Kidney (tissue), 14 donors: Measurements from ENCODE around the gene TMEM61. TPM values are rescaled to one million over a fixed set of nuclear protein-coding genes. Genes with fewer than 3 reads are reported as not detected.

ENCODE experiments used
- DNase-seq, 5 donors: peaks; one replicate each; pipeline ENCODE4 v3.0.0-alpha.2; 2013 to 2020
- FAIRE-seq: peaks from 2 replicates; lab custom pipeline; 2012; peaks lifted over from hg19 to GRCh38; lab: Jason Lieb, UNC
- H3K27ac ChIP-seq, 2 donors: one replicate each; pipeline ENCODE4 v1.7.0; 2013; ENCODE audit warnings: low read depth in 2 of 2, low read length in 2 of 2, inconsistent platforms in 1 of 2
- H3K27me3 ChIP-seq: one replicate; pipeline ENCODE4 v1.7.1; 2013; ENCODE audit warnings: low read length, inconsistent platforms; ENCODE audit not compliant: control insufficient read depth, insufficient read depth
- H3K36me3 ChIP-seq, 3 donors: one replicate each; pipeline versions ENCODE4 v1.7.0 to v1.7.1; 2013; ENCODE audit warnings: low read length in 3 of 3, control low read depth in 1 of 3, inconsistent platforms in 1 of 3; ENCODE audit not compliant: insufficient read depth in 3 of 3, control insufficient read depth in 2 of 3
- H3K4me1 ChIP-seq, 3 donors: one replicate each; pipeline versions ENCODE4 v1.7.0 to v1.7.1; 2013; ENCODE audit warnings: low read length in 3 of 3, inconsistent platforms in 1 of 3, low read depth in 1 of 3; ENCODE audit not compliant: control insufficient read depth in 2 of 3, insufficient read depth in 2 of 3
- H3K4me3 ChIP-seq, 3 donors: one replicate each; pipeline versions ENCODE4 v1.7.0 to v1.8.1; 2013; ENCODE audit warnings: low read length in 3 of 3, control low read depth in 1 of 3, inconsistent platforms in 1 of 3
- H3K9ac ChIP-seq, 3 donors: one replicate each; pipeline versions ENCODE4 v1.7.0 to v1.7.1; 2013; ENCODE audit warnings: low read length in 3 of 3, control low read depth in 1 of 3, inconsistent platforms in 1 of 3
- H3K9me3 ChIP-seq, 3 donors: one replicate each; pipeline versions ENCODE4 v1.7.0 to v1.7.1; 2013; ENCODE audit warnings: low read length in 3 of 3, control low read depth in 1 of 3, inconsistent platforms in 1 of 3; ENCODE audit not compliant: control insufficient read depth in 2 of 3, insufficient read depth in 1 of 3
- CTCF ChIP-seq: IDR thresholded peaks from 3 replicates; pipeline ENCODE4 v1.5.1; 2012; ENCODE audit warnings: mild to moderate bottlenecking, moderate library complexity, borderline replicate concordance; ENCODE audit not compliant: insufficient read depth; ENCODE audit errors: extremely low read depth
- intact Hi-C: fragments of 100-400 bp; cut with DNase I; formaldehyde crosslinking; loops from one replicate; pipeline ENCODE4 v1.11.1; 2022
- polyA plus RNA-seq: library from polyadenylated mRNA; stranded (reverse); fragments of 350-450 nt; fragmentation: Illumina TruSeq; extraction: RNeasy Lipid Tissue Mini Kit (QIAGEN cat#74804); gene quantifications from one replicate; pipeline ENCODE4 v1.2.3, GENCODE V29; 2014; ENCODE audit warnings: low read depth, low replicate concordance; ENCODE audit not compliant: insufficient read depth
- total RNA-seq: library from RNA; stranded (reverse); fragmentation: NEBNext Ultra II Directional; extraction: Animal tissue kit (Norgen Biotek cat#: 25700); gene quantifications from one replicate; pipeline ENCODE4 v1.2.1, GENCODE V29; 2021
- donor health status: control.
- donor health status: control.
- donor health status: control.
- donor health status: control.
- donor health status: control.
- donor health status: DM: yes; HTN: yes; CAD: no.
- donor health status: Normal renal cell carcinoma (clear cell type).

The TMEM61 gene
- total and polyA plus RNA-seq, 2 donors from 2014 or later: 7.0 to 42.7 TPM

- Histone ChIP-seq H3K4me3 (no peak overlapping the region), H3K4me1 (peaks cover 0 to 3% (median 0%) of the 10 kb centered on the region in 3 donors), H3K9ac (no peak overlapping the region), H3K27ac (no peak overlapping the region), H3K9me3 (no peaks in the 10 kb centered on the region), H3K36me3 (no peaks in the 10 kb centered on the region), H3K27me3 (no peaks in the 10 kb centered on the region)
- TF ChIP-seq CTCF: no peak
- DNase-seq (peak in 1 of 5 donors; percentile 15), FAIRE-seq (no peak)
- intact Hi-C loops: no loop called here
These were observed 8.0 kb upstream of the TMEM61 start for GRCh38 chr1:54972436-54972835.

GRCh38 chr1:54973205-54973921, 7.1 kb upstream of the TMEM61 start:
- Histone ChIP-seq H3K4me1 (peaks cover 0 to 6% (median 4%) of the 10 kb centered on the region in 3 donors), H3K9ac (peak overlapping the region in 1 of 3 donors; percentile 3), H3K27ac (no peak overlapping the region), H3K36me3 (no peaks in the 10 kb centered on the region), H3K27me3 (no peaks in the 10 kb centered on the region), H3K4me3 (no peak overlapping the region), H3K9me3 (no peaks in the 10 kb centered on the region)
- peak; percentile 47 for TF ChIP-seq CTCF
- DNase-seq (peak in 3 of 5 donors; percentile 58 to 68 (median 60)), FAIRE-seq (no peak)
- intact Hi-C loops: no loop called here

GRCh38 chr1:54975356-54976108, 4.9 kb upstream of the TMEM61 start:
- TF ChIP-seq CTCF: no peak
- H3K9ac ChIP-seq: no peak overlapping the region
- peaks cover 0 to 14% (median 4%) of the 10 kb centered on the region in 3 donors for H3K4me1 ChIP-seq
- intact Hi-C loops: no loop called here
- no peaks in the 10 kb centered on the region for H3K36me3 ChIP-seq
- H3K9me3 ChIP-seq: no peaks in the 10 kb centered on the region
- peak in 2 of 5 donors; percentile 22 to 31 for DNase-seq
- no peak for FAIRE-seq
- H3K4me3 ChIP-seq: no peak overlapping the region
- peaks cover 3% of the 10 kb centered on the region for H3K27me3 ChIP-seq
- peak overlapping the region in 1 of 2 donors; percentile 9 for H3K27ac ChIP-seq
